Mononuclear cell (primary cell): ENCODE measurements around the gene B3GALT5. TPM values are rescaled to one million over a fixed set of nuclear protein-coding genes. Genes with fewer than 3 reads are reported as not detected.

Experiments used
- H3K27me3 ChIP-seq: 2 replicates; pipeline ENCODE4 v1.6.0; 2011; ENCODE audit warnings: low read length, control low read depth; ENCODE audit not compliant: insufficient read depth
- H3K4me1 ChIP-seq: 2 replicates; pipeline ENCODE4 v1.5.1; 2011; ENCODE audit warnings: mild to moderate bottlenecking, low read length, control low read depth; ENCODE audit not compliant: insufficient read depth
- H3K4me3 ChIP-seq: 2 replicates; pipeline ENCODE4 v1.5.1; 2011; ENCODE audit warnings: mild to moderate bottlenecking, low read length, moderate library complexity
- H3K9me3 ChIP-seq: 2 replicates; pipeline ENCODE4 v1.5.1; 2011; ENCODE audit warnings: low read depth, mild to moderate bottlenecking, control low read depth, low read length
- total RNA-seq: library from RNA; depleted of rRNA; stranded (reverse); fragments of >200 nt; gene quantifications from one replicate; pipeline ENCODE4 v1.2.3, GENCODE V29; 2012

Gene B3GALT5
- total RNA-seq, 1 donor = not detected

- no peaks in the 10 kb centered on the region for H3K4me1 ChIP-seq
- H3K9me3 ChIP-seq = no peaks in the 10 kb centered on the region
- no peak overlapping the region for H3K4me3 ChIP-seq
- H3K27me3 ChIP-seq = peaks cover 3% of the 10 kb centered on the region
These were observed 17.5 kb downstream of the B3GALT5 start for GRCh38 chr21:39630191-39630591.

DNA sequence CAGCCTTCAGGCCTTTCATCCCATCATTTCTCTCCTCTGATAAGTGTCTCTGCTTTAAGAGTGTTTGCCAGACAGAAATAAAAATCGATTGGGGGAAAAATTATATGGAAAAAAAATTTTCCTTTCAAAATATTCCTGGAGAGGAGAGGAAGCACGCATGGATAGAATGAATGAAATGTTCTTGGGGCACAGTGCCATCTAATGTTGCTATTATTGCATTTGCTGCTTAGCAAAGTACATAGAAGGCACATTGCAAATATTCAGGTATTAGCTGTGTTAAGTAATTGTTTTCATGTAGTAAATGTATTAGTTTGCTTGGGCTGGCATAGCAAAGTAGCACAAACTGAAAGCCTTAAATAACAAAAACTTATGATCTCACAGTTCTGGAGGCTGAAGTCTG lies 18.1 kb downstream of the B3GALT5 start:
- no peaks in the 10 kb centered on the region for H3K4me1 ChIP-seq
- peaks cover 3% of the 10 kb centered on the region for H3K27me3 ChIP-seq
- H3K9me3 ChIP-seq = no peaks in the 10 kb centered on the region
- H3K4me3 ChIP-seq = no peak overlapping the region

- Histone ChIP-seq H3K4me3 (no peak overlapping the region), H3K27me3 (peaks cover 3% of the 10 kb centered on the region), H3K9me3 (no peaks in the 10 kb centered on the region), H3K4me1 (no peaks in the 10 kb centered on the region)
These were observed 19.3 kb downstream of the B3GALT5 start for GRCh38 chr21:39631842-39632562.

GRCh38 chr21:39632796-39633442 lies 20.2 kb downstream of the B3GALT5 start:
- Histone ChIP-seq H3K4me3 (no peak overlapping the region), H3K27me3 (peaks cover 3% of the 10 kb centered on the region), H3K9me3 (no peaks in the 10 kb centered on the region), H3K4me1 (no peaks in the 10 kb centered on the region)

DNA sequence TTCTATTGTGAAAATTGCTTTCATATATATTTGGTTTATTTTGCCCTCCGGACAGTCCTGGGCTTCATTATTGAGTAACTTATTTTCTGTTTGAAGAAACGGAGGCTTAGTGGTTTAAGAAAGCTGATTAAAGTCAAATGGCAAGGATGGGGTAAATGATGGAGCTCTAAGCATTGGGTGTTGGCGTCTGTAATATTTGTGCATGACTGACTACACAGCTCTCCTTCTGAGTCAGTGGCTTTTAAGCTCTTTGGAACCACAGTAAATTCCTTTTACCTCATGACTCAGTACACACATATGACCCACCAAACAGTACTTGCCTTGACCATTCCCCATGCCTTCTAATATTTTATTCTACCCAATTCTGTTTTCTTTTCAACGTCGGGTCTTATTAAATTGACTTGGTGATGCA lies 21.0 kb downstream of the B3GALT5 start:
- Histone ChIP-seq H3K27me3 (no peaks in the 10 kb centered on the region), H3K4me3 (no peak overlapping the region), H3K9me3 (no peaks in the 10 kb centered on the region), H3K4me1 (no peaks in the 10 kb centered on the region)

GRCh38 chr21:39634507-39634906 lies 21.8 kb downstream of the B3GALT5 start:
- no peaks in the 10 kb centered on the region for H3K4me1 ChIP-seq
- H3K9me3 ChIP-seq = no peaks in the 10 kb centered on the region
- no peak overlapping the region for H3K4me3 ChIP-seq
- no peaks in the 10 kb centered on the region for H3K27me3 ChIP-seq

- Histone ChIP-seq H3K27me3 (no peaks in the 10 kb centered on the region), H3K4me1 (no peaks in the 10 kb centered on the region), H3K4me3 (no peak overlapping the region), H3K9me3 (no peaks in the 10 kb centered on the region)
These were observed 24.6 kb downstream of the B3GALT5 start for GRCh38 chr21:39637197-39637970.

DNA sequence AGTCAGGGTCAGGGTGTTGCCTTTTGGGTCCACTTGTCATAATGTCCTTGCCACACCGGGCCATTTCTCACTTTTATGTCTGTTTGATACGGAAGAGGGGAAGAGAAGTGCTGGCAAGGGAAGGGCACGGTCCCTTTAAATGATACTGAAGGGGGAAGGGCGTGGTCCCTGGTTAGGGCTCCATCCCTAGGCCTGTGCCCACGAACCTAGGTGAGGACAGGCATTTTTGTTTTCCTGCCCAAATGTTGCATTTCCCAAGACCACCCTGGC lies 25.2 kb downstream of the B3GALT5 start:
- no peak overlapping the region for H3K4me3 ChIP-seq
- no peaks in the 10 kb centered on the region for H3K27me3 ChIP-seq
- H3K9me3 ChIP-seq = no peaks in the 10 kb centered on the region
- no peaks in the 10 kb centered on the region for H3K4me1 ChIP-seq

- no peaks in the 10 kb centered on the region for H3K9me3 ChIP-seq
- H3K27me3 ChIP-seq = no peaks in the 10 kb centered on the region
- H3K4me1 ChIP-seq = no peaks in the 10 kb centered on the region
- H3K4me3 ChIP-seq = no peak overlapping the region
These were observed 25.5 kb downstream of the B3GALT5 start for GRCh38 chr21:39638281-39638680.

- no peaks in the 10 kb centered on the region for H3K4me1 ChIP-seq
- H3K4me3 ChIP-seq = no peak overlapping the region
- no peaks in the 10 kb centered on the region for H3K9me3 ChIP-seq
- H3K27me3 ChIP-seq = no peaks in the 10 kb centered on the region
These were observed 28.0 kb downstream of the B3GALT5 start for GRCh38 chr21:39640754-39641153.

DNA sequence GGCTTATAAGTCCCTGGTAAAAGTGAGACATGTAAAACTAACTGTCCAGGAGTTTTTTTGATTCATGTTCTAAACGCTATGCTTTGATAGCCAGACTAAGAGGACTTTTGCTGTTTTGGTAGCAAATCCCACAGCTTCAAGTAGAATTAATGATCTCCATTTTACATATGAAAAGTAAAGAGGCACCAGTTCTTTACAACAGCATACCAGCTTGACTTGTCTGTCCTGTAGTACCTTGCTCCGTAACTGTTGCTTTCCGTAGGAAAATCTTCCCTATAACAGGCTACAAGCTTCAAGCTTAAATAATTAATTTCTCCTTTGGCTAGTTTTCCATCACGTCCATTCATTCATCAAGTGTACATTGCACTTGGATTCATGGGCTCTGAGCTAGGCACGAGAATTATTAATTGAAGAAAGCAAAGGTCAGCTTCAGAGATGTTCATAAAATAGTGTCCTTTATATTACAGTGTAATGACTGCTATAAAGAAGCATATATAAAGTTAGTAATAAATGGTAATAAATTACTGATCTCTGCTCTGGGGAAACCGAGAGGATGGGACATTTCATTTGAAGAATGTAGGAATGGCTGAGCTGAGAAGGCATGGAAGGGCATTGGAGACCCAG lies 29.2 kb downstream of the B3GALT5 start:
- no peaks in the 10 kb centered on the region for H3K27me3 ChIP-seq
- no peak overlapping the region for H3K4me3 ChIP-seq
- H3K4me1 ChIP-seq = no peaks in the 10 kb centered on the region
- no peaks in the 10 kb centered on the region for H3K9me3 ChIP-seq

- Histone ChIP-seq H3K27me3 (no peaks in the 10 kb centered on the region), H3K4me3 (no peak overlapping the region), H3K9me3 (no peaks in the 10 kb centered on the region), H3K4me1 (no peaks in the 10 kb centered on the region)
These were observed 31.4 kb downstream of the B3GALT5 start for GRCh38 chr21:39644062-39644560.

GRCh38 chr21:39645331-39645730 lies 32.6 kb downstream of the B3GALT5 start:
- no peaks in the 10 kb centered on the region for H3K9me3 ChIP-seq
- H3K4me1 ChIP-seq = no peaks in the 10 kb centered on the region
- H3K27me3 ChIP-seq = no peaks in the 10 kb centered on the region
- no peak overlapping the region for H3K4me3 ChIP-seq

DNA sequence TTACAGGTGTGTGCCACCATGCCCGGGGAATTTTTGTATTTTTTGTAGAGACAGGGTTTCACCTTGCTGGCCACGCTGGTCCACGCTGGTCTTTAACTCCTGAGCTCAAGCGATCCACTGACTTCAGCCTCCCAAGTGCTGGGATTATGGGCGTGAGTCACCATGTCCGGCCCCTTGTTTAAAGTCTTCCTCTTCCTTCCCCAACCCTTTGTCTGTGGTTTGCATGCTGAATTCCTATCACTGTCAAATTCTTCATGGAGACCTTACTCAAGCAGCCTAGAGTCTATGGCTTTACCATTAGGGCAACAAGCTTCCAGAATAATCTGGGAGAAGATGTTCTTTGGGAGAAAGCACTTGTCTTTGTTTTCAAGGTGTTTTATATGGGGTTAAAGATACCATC lies 34.7 kb downstream of the B3GALT5 start:
- H3K4me3 ChIP-seq = no peak overlapping the region
- no peaks in the 10 kb centered on the region for H3K4me1 ChIP-seq
- no peaks in the 10 kb centered on the region for H3K27me3 ChIP-seq
- H3K9me3 ChIP-seq = no peaks in the 10 kb centered on the region

DNA sequence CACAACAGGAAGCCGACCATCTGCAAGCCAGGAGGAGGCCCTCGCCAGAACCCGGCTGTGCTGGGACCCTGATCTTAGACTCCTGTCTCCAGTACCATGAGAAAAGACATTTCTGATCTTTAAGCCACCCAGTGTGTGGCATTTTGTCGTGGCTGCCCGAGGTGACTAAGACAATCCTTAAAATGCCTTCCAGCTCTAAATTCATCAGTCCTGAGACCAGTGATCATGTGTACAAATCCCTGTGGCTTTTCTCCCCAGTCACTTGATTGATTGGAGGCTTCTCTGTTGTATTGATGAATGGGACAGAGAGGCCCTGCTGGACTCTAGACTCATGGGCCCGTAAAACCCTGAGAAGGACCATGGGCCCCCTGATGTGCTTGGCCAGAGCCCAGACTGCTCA lies 36.1 kb downstream of the B3GALT5 start:
- Histone ChIP-seq H3K9me3 (peaks cover 4% of the 10 kb centered on the region), H3K4me3 (no peak overlapping the region), H3K4me1 (no peaks in the 10 kb centered on the region), H3K27me3 (no peaks in the 10 kb centered on the region)
